ENCODE measurements around the gene RUNX3.

RUNX3 gene

GRCh38 chr1:24918995-24919605 is 11.0 kb downstream of the RUNX3 start:
- Mint-ChIP-seq H3K4me3 (no peak overlapping the region), H3K4me1 (peaks cover 28% of the 10 kb centered on the region), H3K27ac (no peak overlapping the region), H3K27me3 (ENCODE audit: low read depth) (peaks cover 67% of the 10 kb centered on the region), H3K36me3 (ENCODE audit: low read depth) (no peaks in the 10 kb centered on the region), H3K9me3 (no peaks in the 10 kb centered on the region)
- TF ChIP-seq CTCF (IDR thresholded peaks at IDR 0.05; ENCODE audit: unreplicated experiment in 3 of 3), result no peak

GRCh38 chr1:24918370-24918769 is 11.7 kb downstream of the RUNX3 start:
- Mint-ChIP-seq H3K27ac (no peak overlapping the region), H3K36me3 (ENCODE audit: low read depth) (no peaks in the 10 kb centered on the region)

GRCh38 chr1:24917327-24918074 is 12.6 kb downstream of the RUNX3 start:
- Mint-ChIP-seq H3K9me3 (no peaks in the 10 kb centered on the region), H3K4me1 (peaks cover 32% of the 10 kb centered on the region), H3K4me3 (no peak overlapping the region), H3K27ac (no peak overlapping the region), H3K27me3 (ENCODE audit: low read depth) (peaks cover 54% of the 10 kb centered on the region), H3K36me3 (ENCODE audit: low read depth) (no peaks in the 10 kb centered on the region)
- no peak for TF ChIP-seq CTCF (IDR thresholded peaks at IDR 0.05; ENCODE audit: unreplicated experiment in 3 of 3)

More at GRCh38 chr1:24918370-24918769, 11.7 kb downstream of the RUNX3 start:
- no peaks in the 10 kb centered on the region for H3K9me3 Mint-ChIP-seq
- H3K4me1 Mint-ChIP-seq, result peaks cover 28% of the 10 kb centered on the region
- no peak overlapping the region for H3K4me3 Mint-ChIP-seq
- no peak for TF ChIP-seq CTCF (IDR thresholded peaks at IDR 0.05; ENCODE audit: unreplicated experiment in 3 of 3)
- H3K27me3 Mint-ChIP-seq (ENCODE audit: low read depth), result peaks cover 60% of the 10 kb centered on the region

GRCh38 chr1:24915816-24916602 is 14.1 kb downstream of the RUNX3 start:
- H3K4me3 Mint-ChIP-seq, result no peak overlapping the region

More at GRCh38 chr1:24915816-24916602, 14.1 kb downstream of the RUNX3 start:
- H3K27ac Mint-ChIP-seq, result no peak overlapping the region
- peaks cover 37% of the 10 kb centered on the region for H3K4me1 Mint-ChIP-seq
- no peaks in the 10 kb centered on the region for H3K9me3 Mint-ChIP-seq
- no peak for TF ChIP-seq CTCF (IDR thresholded peaks at IDR 0.05; ENCODE audit: unreplicated experiment in 3 of 3)
- no peaks in the 10 kb centered on the region for H3K36me3 Mint-ChIP-seq (ENCODE audit: low read depth)
- peaks cover 56% of the 10 kb centered on the region for H3K27me3 Mint-ChIP-seq (ENCODE audit: low read depth)
